Testis (tissue), 3 donors: ENCODE data around the gene NUDT7. TPM values are rescaled to one million over a fixed set of nuclear protein-coding genes. Genes with fewer than 3 reads are reported as not detected.

Experiments
- DNase-seq: peaks from one replicate; pipeline ENCODE4 v3.0.0-alpha.2; 2019
- H3K27ac ChIP-seq, 2 donors: fragments of 200-600 bp; sonication (generic); one replicate each; pipeline ENCODE4 v1.5.1; 2019
- H3K27me3 ChIP-seq: fragments of 200-600 bp; sonication (generic); one replicate; pipeline ENCODE4 v1.5.1; 2019
- H3K36me3 ChIP-seq: fragments of 200-600 bp; sonication (generic); one replicate; pipeline ENCODE4 v1.5.1; 2017; ENCODE audit warnings: low read depth; ENCODE audit errors: missing control alignments
- H3K4me1 ChIP-seq: fragments of 200-600 bp; sonication (generic); one replicate; pipeline ENCODE4 v1.5.1; 2019
- H3K4me3 ChIP-seq, 2 donors: fragments of 200-600 bp; sonication (generic); one replicate each; pipeline ENCODE4 v1.5.1; 2017 to 2019
- H3K9me3 ChIP-seq: fragments of 200-600 bp; sonication (generic); one replicate; pipeline ENCODE4 v1.5.1; 2017
- CTCF ChIP-seq, 3 experiments: fragments of 450-650 bp in 2 of 3; fragments of 200-600 bp in 1 of 3; sonication (generic) in 1 of 3; IDR thresholded peaks; one replicate each; pipeline ENCODE4 v1.5.1; 2016 to 2019; ENCODE audit warnings: antibody characterized with exemption in 3 of 3, mild to moderate bottlenecking in 2 of 3, moderate library complexity in 1 of 3
- POLR2A ChIP-seq: fragments of 450-650 bp; IDR thresholded peaks from one replicate; pipeline ENCODE4 v1.6.1; 2017; ENCODE audit warnings: antibody characterized with exemption, mild to moderate bottlenecking, moderate library complexity
- WGBS, 2 donors: methylation state at CpG; one replicate each; pipeline ENCODE4 v1.1.5; 2018; 5-methylcytosine and 5-hydroxymethylcytosine counted together
- intact Hi-C: fragments of 100-400 bp; cut with DNase I; formaldehyde crosslinking; loops from one replicate; pipeline ENCODE4 v1.15.1; 2023; ENCODE audit warnings: low total_unique reads
- polyA plus RNA-seq: library from polyadenylated mRNA; stranded (reverse); fragments of 350-450 nt; fragmentation: Illumina TruSeq; extraction: RNeasy Lipid Tissue Mini Kit (QIAGEN cat#74804); gene quantifications from one replicate; pipeline ENCODE4 v1.2.3, GENCODE V29; 2014; ENCODE audit warnings: low read depth, low replicate concordance; ENCODE audit not compliant: insufficient read depth
- total RNA-seq, 2 donors: library from RNA; depleted of rRNA; stranded (reverse); fragments of >200 nt; gene quantifications; one replicate each; pipeline ENCODE4 v1.2.3, GENCODE V29; 2016

The NUDT7 gene
- total and polyA plus RNA-seq, 3 donors from 2014 or later, result 10.4 to 18.6 (median 13.2) TPM

DNA sequence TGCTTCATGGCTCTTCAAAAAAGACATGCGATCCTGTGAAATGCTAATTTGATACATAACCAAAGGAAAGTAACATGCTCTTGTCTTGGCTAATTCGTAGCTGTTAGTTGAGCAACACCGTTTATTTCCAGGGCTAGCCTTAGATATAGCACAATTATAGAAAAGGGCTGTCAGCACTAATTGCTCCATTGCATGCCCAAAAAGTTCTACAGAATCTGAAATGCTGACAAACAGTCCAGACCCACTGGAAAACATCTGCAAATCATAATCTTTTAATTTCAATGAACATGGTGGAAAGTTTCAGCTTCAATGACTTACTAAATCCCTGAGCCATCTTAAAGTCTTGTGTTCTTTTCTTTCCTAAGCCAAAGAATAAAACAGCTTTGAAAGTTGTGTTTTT is 42.9 kb upstream of the NUDT7 start:
- Histone ChIP-seq H3K27me3 (no peaks in the 10 kb centered on the region), H3K9me3 (no peaks in the 10 kb centered on the region), H3K4me3 (no peak overlapping the region), H3K36me3 (no peaks in the 10 kb centered on the region), H3K4me1 (no peaks in the 10 kb centered on the region), H3K27ac (no peak overlapping the region)
- TF ChIP-seq CTCF (IDR thresholded peaks at IDR 0.05) (no peak), POLR2A (no peak)
- WGBS, 2 donors, result 67 to 75% methylated on average over 3 of the region's 3 CpGs
- DNase-seq, result no peak
- intact Hi-C loops, result loop anchor here (10.0 kb wide), 1 partner anchor 295 kb away; no protein-coding TSS in a partner anchor

- Histone ChIP-seq H3K4me3 (no peak overlapping the region), H3K27ac (no peak overlapping the region), H3K36me3 (no peaks in the 10 kb centered on the region), H3K27me3 (no peaks in the 10 kb centered on the region), H3K9me3 (no peaks in the 10 kb centered on the region), H3K4me1 (no peaks in the 10 kb centered on the region)
- 63 to 79% methylated on average over 3 of the region's 3 CpGs for WGBS, 2 donors
- no peak for DNase-seq
- intact Hi-C loops, result loop anchor here (10.0 kb wide), 1 partner anchor 295 kb away; no protein-coding TSS in a partner anchor
- no peak for TF ChIP-seq CTCF (IDR thresholded peaks at IDR 0.05)
- no peak for TF ChIP-seq POLR2A
Observed at GRCh38 chr16:77679901-77680300, 42.4 kb upstream of the NUDT7 start.

GRCh38 chr16:77680496-77680895 is 41.8 kb upstream of the NUDT7 start:
- WGBS, 2 donors, result 92 to 96% methylated on average over 3 of the region's 3 CpGs
- DNase-seq, result no peak
- intact Hi-C loops, result no loop called here
- no peak overlapping the region for H3K27ac ChIP-seq
- TF ChIP-seq CTCF (IDR thresholded peaks at IDR 0.05), result no peak
- no peak for TF ChIP-seq POLR2A
- no peaks in the 10 kb centered on the region for H3K9me3 ChIP-seq
- H3K36me3 ChIP-seq, result no peaks in the 10 kb centered on the region
- H3K27me3 ChIP-seq, result no peaks in the 10 kb centered on the region
- H3K4me3 ChIP-seq, result no peak overlapping the region
- H3K4me1 ChIP-seq, result no peaks in the 10 kb centered on the region

- intact Hi-C loops, result no loop called here
- no peaks in the 10 kb centered on the region for H3K9me3 ChIP-seq
- H3K27me3 ChIP-seq, result no peaks in the 10 kb centered on the region
- no peak for TF ChIP-seq POLR2A
- no peak for TF ChIP-seq CTCF (IDR thresholded peaks at IDR 0.05)
- no peak overlapping the region for H3K4me3 ChIP-seq
- H3K36me3 ChIP-seq, result no peaks in the 10 kb centered on the region
- 72 to 79% methylated on average over 10 of the region's 10 CpGs for WGBS, 2 donors
- no peaks in the 10 kb centered on the region for H3K4me1 ChIP-seq
- no peak for DNase-seq
- H3K27ac ChIP-seq, result no peak overlapping the region
Observed at GRCh38 chr16:77682586-77682985, 39.7 kb upstream of the NUDT7 start.

GRCh38 chr16:77683397-77684180 is 38.7 kb upstream of the NUDT7 start:
- 74 to 79% methylated on average over 4 of the region's 4 CpGs for WGBS, 2 donors
- no peak for DNase-seq
- Histone ChIP-seq H3K36me3 (no peaks in the 10 kb centered on the region), H3K9me3 (no peaks in the 10 kb centered on the region), H3K4me1 (no peaks in the 10 kb centered on the region), H3K27ac (no peak overlapping the region), H3K4me3 (no peak overlapping the region), H3K27me3 (no peaks in the 10 kb centered on the region)
- no peak for TF ChIP-seq POLR2A
- TF ChIP-seq CTCF (IDR thresholded peaks at IDR 0.05), result no peak
- intact Hi-C loops, result no loop called here
